Mucosa of descending colon (tissue), 3 donors: ENCODE data around the gene OR4K17. TPM values are rescaled to one million over a fixed set of nuclear protein-coding genes. Genes with fewer than 3 reads are reported as not detected.
"Not testable (repeated sequence)": the region's sequence is repeated elsewhere in the genome, so short reads cannot be mapped to it uniquely, and the experiment has no call there.

Experiments used
- ATAC-seq: fragments of 200-7000 bp; cut with Tn5 transposase; one replicate; pipeline ENCODE4 v1.9.1; 2020; ENCODE audit warnings: mild to moderate bottlenecking, moderate library complexity
- DNase-seq, 3 donors: peaks; one replicate each; pipeline ENCODE4 v3.0.0-alpha.2; 2020
- H3K36me3 ChIP-seq: fragments of 200-600 bp; one replicate; pipeline ENCODE4 v1.8.0; 2021; ENCODE audit warnings: low read depth, mild to moderate bottlenecking
- H3K4me1 ChIP-seq: fragments of 200-600 bp; one replicate; pipeline ENCODE4 v1.8.0; 2021; ENCODE audit warnings: low read depth, mild to moderate bottlenecking
- H3K4me3 ChIP-seq: fragments of 200-600 bp; one replicate; pipeline ENCODE4 v1.8.0; 2021; ENCODE audit warnings: mild to moderate bottlenecking
- H3K9me3 ChIP-seq: fragments of 200-600 bp; one replicate; pipeline ENCODE4 v1.8.0; 2021; ENCODE audit warnings: mild to moderate bottlenecking
- CTCF ChIP-seq: fragments of 200-600 bp; IDR thresholded peaks from one replicate; pipeline ENCODE4 v1.8.0; 2022; ENCODE audit warnings: antibody characterized with exemption, mild to moderate bottlenecking
- intact Hi-C, 2 donors: fragments of 100-400 bp; cut with DNase I in 1 of 2; cut with micrococcal nuclease in 1 of 2; formaldehyde crosslinking; loops; one replicate each; pipeline versions ENCODE4 v1.11.0 to v1.11.1; 2022; cut with DNase I, micrococcal nuclease
- long read RNA-seq, 2 donors: library from polyadenylated mRNA; unstranded; transcript quantifications; one replicate each; pipeline ENCODE4 v2.0.0, GENCODE V29; 2019 to 2021
- total RNA-seq, 3 donors: library from RNA; stranded (reverse); fragmentation: NEBNext Ultra II Directional in 2 of 3; extraction: Animal tissue kit (Norgen Biotek cat#: 25700) in 2 of 3; gene quantifications; one replicate each; pipeline versions ENCODE4 v1.2.1 to v1.2.4, GENCODE V29; 2021 to 2023
- donor health status: DM: no; HTN: no; CAD: no; lungs with moderate emphysema.
- donor health status: DM: no; HTN: no; CAD: no.
- donor health status: DM: no; HTN: yes; CAD: no.

The OR4K17 gene
- total RNA-seq, result not detected
- long read RNA-seq, donor 1, result 0 reads
- long read RNA-seq, donor 2, result 0 reads

DNA sequence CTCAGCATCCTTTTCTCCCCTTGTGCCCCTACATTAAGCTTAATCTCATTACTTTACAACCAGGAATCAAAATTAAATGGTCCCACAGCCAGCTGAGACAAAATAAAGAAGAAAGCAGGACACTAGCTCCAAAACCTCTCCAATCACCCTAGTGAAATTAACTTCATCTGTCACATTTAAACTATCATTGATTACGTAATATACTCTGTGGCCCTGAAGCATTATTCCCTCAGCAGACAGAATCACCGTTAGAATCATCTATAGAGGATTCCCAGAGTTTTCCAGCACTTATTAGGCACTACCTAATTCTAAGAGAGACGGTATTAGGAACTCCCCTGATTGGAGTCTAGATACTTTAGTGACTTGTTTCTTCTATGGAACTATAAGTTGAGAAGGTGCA lies at the start of gene OR4K17:
OR4K17 (plus strand) TSS at position 302 of the 400 bp plus-strand sequence. CDS start 6,761 bp downstream, outside the sequence.
- no peak for ATAC-seq
- H3K9me3 ChIP-seq, result peaks cover 16% of the 10 kb centered on the region
- no peak for TF ChIP-seq CTCF
- DNase-seq, result no peak
- no peaks in the 10 kb centered on the region for H3K36me3 ChIP-seq
- intact Hi-C loops, result no loop called here
- H3K4me1 ChIP-seq, result no peaks in the 10 kb centered on the region
- H3K4me3 ChIP-seq, result no peak within 1 kb of the TSS

- TF ChIP-seq CTCF, result no peak
- Histone ChIP-seq H3K36me3 (no peaks in the 10 kb centered on the region), H3K4me3 (no peak overlapping the region), H3K4me1 (no peaks in the 10 kb centered on the region), H3K9me3 (peaks cover 8% of the 10 kb centered on the region)
- ATAC-seq (no peak), DNase-seq (no peak)
- intact Hi-C loops, result no loop called here
These were observed 18.5 kb upstream of the OR4K17 start for GRCh38 chr14:20092050-20092449.

DNA sequence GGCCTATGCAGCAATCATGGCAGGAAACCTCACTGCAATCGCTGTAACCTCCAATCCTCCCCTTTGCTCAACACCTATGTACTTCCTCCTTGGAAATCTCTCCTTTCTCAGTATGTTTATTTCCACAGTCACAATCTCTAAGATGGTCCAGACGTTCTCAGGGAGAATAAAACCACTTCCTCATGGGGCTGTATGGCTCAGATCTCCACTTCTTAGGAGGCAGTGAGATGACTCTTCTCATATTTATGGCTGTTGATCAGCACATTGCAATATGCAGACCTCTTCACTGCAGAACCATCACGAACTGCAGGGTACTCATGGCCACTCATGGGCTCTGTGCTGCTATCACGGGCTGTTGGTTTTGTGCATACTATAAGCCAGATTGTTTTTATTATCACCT lies 17.1 kb upstream of the OR4K17 start:
- DNase-seq (no peak), ATAC-seq (no peak)
- H3K9me3 ChIP-seq, result peaks cover 8% of the 10 kb centered on the region
- intact Hi-C loops, result no loop called here
- no peak for TF ChIP-seq CTCF
- H3K36me3 ChIP-seq, result no peaks in the 10 kb centered on the region
- H3K4me1 ChIP-seq, result no peaks in the 10 kb centered on the region
- no peak overlapping the region for H3K4me3 ChIP-seq

- DNase-seq, intact Hi-C loops, H3K4me3 ChIP-seq, H3K4me1 ChIP-seq, H3K36me3 ChIP-seq, ATAC-seq: not testable (repeated sequence)
- peaks cover 18% of the 10 kb centered on the region for H3K9me3 ChIP-seq
These were observed 11.4 kb upstream of the OR4K17 start for GRCh38 chr14:20098926-20099770.

GRCh38 chr14:20112321-20112720 lies 1.8 kb downstream of the OR4K17 start:
- DNase-seq (no peak), ATAC-seq (no peak)
- H3K9me3 ChIP-seq, result peaks cover 23% of the 10 kb centered on the region
- H3K36me3 ChIP-seq, result no peaks in the 10 kb centered on the region
- no peak for TF ChIP-seq CTCF
- no peaks in the 10 kb centered on the region for H3K4me1 ChIP-seq
- intact Hi-C loops, result no loop called here
- no peak overlapping the region for H3K4me3 ChIP-seq

DNA sequence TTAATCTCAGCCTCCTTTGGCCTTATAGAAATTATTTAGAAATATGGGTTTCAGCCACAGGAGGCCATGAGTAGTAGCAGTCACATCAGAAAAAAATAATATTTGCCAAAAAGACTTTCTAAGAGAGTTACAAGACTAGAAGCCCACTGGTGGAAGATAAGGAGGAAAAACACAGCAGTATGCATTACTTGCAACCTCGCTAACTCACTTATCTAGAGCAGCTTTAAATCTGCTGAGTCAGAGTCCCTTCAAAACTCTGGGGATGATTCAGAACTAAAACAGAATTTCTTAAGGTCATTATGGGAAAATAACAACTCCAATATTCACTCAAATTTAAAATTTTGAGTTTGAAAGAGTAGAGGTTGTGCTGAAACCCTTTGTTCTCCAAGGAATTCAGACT lies 6.2 kb downstream of the OR4K17 start:
- intact Hi-C loops, result no loop called here
- H3K4me3 ChIP-seq, result no peak overlapping the region
- H3K36me3 ChIP-seq, result no peaks in the 10 kb centered on the region
- no peak for ATAC-seq
- no peaks in the 10 kb centered on the region for H3K4me1 ChIP-seq
- DNase-seq, result no peak
- peaks cover 37% of the 10 kb centered on the region for H3K9me3 ChIP-seq
- no peak for TF ChIP-seq CTCF
